ENCODE measurements around the gene ZNF740.
A peak's percentile ranks its signal among the peaks of the same experiment; 100 is the strongest.

Gene ZNF740

DNA sequence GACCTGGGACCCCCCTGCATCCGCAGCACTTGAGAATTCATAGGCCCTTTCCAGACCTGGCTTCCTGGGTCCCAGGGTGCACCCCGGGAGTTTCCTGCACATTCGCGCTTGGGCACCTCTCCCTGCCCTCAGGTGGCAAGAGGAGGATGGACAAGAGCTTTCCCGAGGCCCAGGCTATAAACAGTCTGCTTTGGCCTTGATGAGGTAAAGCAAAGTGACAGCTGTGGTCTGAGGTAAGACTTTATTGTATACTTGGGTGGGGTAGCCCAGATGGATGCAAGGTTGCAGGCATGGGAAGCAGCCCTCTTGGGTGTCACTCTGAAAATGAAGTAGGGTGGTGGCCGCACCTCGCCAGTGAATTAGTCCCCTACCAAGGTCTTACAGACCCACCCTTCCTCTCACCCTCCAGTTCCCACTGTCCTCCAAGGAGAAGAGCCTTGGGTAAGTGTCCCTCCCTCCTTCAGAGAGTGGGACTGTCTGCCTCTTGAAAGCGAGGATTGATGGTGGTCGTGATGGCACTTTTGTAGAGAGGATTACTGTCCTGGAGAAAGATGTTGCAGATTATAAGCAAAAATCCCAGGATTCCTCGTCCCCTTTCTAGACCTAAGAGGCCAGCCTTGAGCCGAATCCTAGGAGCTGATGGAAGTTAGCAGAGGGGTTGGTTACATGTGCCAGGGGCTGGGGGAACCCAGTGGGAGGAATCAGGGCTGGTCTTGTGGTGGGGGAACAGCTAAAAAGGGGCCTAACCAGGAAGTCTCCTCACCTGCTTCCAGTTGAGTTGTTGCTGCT is 10.8 kb downstream of the ZNF740 start:
- TF ChIP-seq, protein P1, sequence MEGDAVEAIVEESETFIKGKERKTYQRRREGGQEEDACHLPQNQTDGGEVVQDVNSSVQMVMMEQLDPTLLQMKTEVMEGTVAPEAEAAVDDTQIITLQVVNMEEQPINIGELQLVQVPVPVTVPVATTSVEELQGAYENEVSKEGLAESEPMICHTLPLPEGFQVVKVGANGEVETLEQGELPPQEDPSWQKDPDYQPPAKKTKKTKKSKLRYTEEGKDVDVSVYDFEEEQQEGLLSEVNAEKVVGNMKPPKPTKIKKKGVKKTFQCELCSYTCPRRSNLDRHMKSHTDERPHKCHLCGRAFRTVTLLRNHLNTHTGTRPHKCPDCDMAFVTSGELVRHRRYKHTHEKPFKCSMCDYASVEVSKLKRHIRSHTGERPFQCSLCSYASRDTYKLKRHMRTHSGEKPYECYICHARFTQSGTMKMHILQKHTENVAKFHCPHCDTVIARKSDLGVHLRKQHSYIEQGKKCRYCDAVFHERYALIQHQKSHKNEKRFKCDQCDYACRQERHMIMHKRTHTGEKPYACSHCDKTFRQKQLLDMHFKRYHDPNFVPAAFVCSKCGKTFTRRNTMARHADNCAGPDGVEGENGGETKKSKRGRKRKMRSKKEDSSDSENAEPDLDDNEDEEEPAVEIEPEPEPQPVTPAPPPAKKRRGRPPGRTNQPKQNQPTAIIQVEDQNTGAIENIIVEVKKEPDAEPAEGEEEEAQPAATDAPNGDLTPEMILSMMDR (IDR thresholded peaks at IDR 0.05) = no peak
- H3K27ac ChIP-seq = no peak overlapping the region
- no peak overlapping the region for H3K4me3 ChIP-seq
- peak; percentile 60 for DNase-seq (ENCODE audit: low spot score)

DNA sequence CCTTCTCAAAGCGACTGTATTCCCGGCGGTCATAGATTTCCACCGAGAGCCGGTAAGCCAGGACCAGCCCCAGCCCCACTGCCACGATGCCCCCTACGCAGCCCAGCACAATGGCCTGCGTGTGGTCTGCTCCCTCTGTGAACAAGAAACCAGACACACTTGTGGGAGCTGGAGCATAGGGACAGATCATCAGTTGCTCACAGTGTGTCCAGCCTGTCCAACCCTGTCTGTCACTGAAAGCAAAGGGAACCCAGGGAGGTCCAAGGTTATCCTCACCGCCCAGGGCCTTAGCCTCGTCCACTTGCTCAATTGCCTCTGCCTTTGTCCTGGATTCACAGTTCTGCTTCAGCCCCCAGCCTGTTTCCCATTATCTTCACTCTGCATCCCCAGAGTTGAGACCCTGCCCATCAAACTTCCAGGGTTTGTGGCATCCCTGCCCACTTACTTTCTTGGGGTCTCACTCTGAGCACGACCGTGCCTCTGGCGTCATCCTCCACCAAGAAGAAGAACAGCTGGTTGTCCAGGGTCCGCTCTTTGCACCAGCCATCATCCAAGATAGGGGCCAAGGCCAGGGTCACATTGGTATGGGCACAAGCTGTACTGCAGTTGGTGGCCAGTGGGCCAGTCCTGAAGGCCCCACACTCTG is 11.5 kb downstream of the ZNF740 start:
- H3K4me3 ChIP-seq = no peak overlapping the region
- TF ChIP-seq, protein P1 (IDR thresholded peaks at IDR 0.05) = no peak
- DNase-seq (ENCODE audit: low spot score) = peak; percentile 66
- H3K27ac ChIP-seq = no peak overlapping the region

DNA sequence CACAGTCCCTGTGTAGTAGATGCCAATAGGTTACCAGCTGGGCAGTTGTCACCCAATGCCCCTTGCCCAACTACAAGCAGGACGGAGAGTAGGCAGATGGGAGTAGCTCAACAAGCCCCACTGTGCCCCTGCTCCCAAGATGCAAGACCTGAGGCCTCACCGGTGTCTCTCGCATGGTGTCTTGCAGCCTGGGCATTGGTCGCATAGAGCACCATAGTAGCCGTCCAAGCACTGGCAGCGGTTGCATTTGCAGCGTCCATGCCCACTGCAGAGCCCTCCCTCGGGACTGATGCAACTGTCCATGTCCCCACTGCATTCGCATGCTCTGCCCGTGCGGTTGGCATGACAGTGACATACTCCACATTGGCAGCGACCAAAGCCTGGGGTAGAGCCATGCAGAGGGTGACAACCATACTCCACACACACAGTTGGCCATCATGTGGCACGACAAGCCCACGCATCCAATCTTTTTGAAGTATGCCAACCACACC is 12.1 kb downstream of the ZNF740 start:
- no peak overlapping the region for H3K4me3 ChIP-seq
- peak; percentile 56 for DNase-seq (ENCODE audit: low spot score)
- TF ChIP-seq, protein P1 (IDR thresholded peaks at IDR 0.05) = no peak
- no peak overlapping the region for H3K27ac ChIP-seq

DNA sequence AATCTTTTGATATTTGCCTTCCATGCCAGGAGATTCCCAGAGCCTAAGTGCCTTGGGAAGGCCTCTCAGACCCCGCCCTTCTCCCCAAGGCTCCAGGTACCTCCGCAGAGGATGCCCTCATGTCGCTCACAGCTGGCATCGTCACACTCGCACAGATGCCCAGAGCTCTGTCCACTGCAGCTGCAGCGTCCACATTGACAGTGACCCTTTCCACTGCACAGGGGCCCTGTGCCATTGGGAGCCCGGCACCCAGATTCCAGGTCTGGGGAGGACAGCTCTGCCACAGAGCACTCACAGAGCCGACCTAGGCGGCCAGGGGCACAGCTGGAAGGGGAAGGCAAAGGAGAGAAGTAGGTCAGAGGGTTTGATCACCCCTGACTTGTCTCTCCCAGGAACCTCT is 12.5 kb downstream of the ZNF740 start:
- TF ChIP-seq, protein P1 (IDR thresholded peaks at IDR 0.05) = no peak
- DNase-seq (ENCODE audit: low spot score) = peak; percentile 46

DNA sequence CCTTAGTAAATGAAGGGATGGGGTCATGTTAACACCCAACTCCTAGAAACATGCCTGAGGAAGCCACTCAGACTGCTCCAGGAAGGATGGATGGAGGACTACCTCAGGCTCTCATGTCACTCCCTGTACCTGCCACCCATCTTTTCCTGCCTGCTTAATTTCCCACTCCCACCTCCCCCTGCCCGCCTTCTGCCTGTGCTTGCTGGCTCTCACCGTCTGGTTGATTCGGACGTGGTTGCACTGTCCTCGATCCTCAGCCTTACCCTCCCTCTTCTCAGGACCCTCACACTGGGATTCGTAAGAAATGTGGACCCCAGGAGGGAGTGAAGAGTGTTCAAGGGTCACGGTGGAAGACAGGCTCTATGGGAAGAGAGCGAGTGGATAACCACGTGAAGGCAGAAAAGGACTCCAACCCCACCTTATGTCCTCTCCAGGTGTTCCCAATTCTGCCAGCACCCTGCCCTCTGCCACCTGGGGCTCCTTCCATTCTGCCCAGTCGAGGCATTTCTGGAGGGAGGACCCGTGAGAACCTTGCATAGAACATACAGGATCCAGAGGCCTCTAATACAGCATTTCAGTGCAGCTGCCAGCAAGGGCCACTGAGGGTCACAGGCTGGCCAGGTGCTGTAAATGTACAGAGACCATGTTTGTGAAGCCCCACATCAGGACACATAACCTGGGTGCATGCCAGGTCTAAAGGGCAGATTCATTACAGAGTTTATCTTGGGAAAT is 13.6 kb downstream of the ZNF740 start:
- DNase-seq (ENCODE audit: low spot score) = no peak
- Histone ChIP-seq H3K4me3 (no peak overlapping the region), H3K27ac (no peak overlapping the region)
- TF ChIP-seq, protein P1 (IDR thresholded peaks at IDR 0.05) = no peak

More for the DNA sequence above, 12.5 kb downstream of the ZNF740 start:
- Histone ChIP-seq H3K4me3 (no peak overlapping the region), H3K27ac (no peak overlapping the region)

DNA sequence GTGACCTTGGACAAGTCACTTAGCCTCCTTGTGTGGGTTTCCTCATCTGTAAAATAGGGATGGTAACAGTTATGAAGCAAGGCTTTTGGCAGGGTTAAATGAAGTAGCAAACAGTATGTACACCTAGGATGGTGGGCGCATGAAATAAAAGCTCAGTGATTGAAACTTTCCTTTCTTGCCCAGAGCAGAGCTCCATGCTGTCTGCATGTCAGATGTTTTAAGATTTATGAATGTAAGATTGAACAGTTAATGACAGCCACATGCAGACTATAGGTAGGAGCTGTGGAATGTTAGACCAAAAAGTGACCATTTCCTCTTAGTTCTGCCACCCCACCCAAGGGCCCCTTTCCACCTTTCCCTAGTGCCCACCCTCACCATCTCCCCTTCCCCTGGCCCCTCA is 14.5 kb downstream of the ZNF740 start:
- no peak for DNase-seq (ENCODE audit: low spot score)
- H3K27ac ChIP-seq = no peak overlapping the region
- TF ChIP-seq, protein P1 (IDR thresholded peaks at IDR 0.05) = no peak
- no peak overlapping the region for H3K4me3 ChIP-seq
